ENCODE measurements around the gene GPR37.
A peak's percentile ranks its signal among the peaks of the same experiment; 100 is the strongest.

Gene GPR37

GRCh38 chr7:124765401-124766352 is at the start of gene GPR37:
Gene GPR37, minus strand, starts transcription at chr7:124765792. Its CDS starts 816 bp downstream, at chr7:124764976.
- no peaks in the 10 kb centered on the region for H3K36me3 ChIP-seq (ENCODE audit: control insufficient read depth, insufficient read depth, low read length)
- no peak for TF ChIP-seq CTCF (IDR thresholded peaks at IDR 0.05; ENCODE audit: insufficient read depth, low read length, poor library complexity, severe bottlenecking)
- DNase-seq (ENCODE audit: extremely low read depth, insufficient read length), result peak; percentile 44
- H3K27me3 ChIP-seq (replicated peaks; ENCODE audit: control insufficient read depth, insufficient read depth, low read length), result peaks cover 2% of the 10 kb centered on the region
- peak within 1 kb of the TSS; percentile 64 for H3K4me3 ChIP-seq (replicated peaks; ENCODE audit: low read depth, low read length)

GRCh38 chr7:124813994-124814798 is 48.6 kb upstream of the GPR37 start:
- TF ChIP-seq CTCF (IDR thresholded peaks at IDR 0.05; ENCODE audit: insufficient read depth, low read length, poor library complexity, severe bottlenecking), result no peak
- H3K27me3 ChIP-seq (replicated peaks; ENCODE audit: control insufficient read depth, insufficient read depth, low read length), result no peaks in the 10 kb centered on the region
- DNase-seq (ENCODE audit: extremely low read depth, insufficient read length), result no peak

GRCh38 chr7:124812764-124813163 is 47.2 kb upstream of the GPR37 start:
- Histone ChIP-seq H3K4me3 (replicated peaks; ENCODE audit: low read depth, low read length) (no peak overlapping the region), H3K27me3 (replicated peaks; ENCODE audit: control insufficient read depth, insufficient read depth, low read length) (no peaks in the 10 kb centered on the region), H3K36me3 (ENCODE audit: control insufficient read depth, insufficient read depth, low read length) (no peaks in the 10 kb centered on the region)
- no peak for DNase-seq (ENCODE audit: extremely low read depth, insufficient read length)
- TF ChIP-seq CTCF (IDR thresholded peaks at IDR 0.05; ENCODE audit: insufficient read depth, low read length, poor library complexity, severe bottlenecking), result no peak

More at GRCh38 chr7:124813994-124814798, 48.6 kb upstream of the GPR37 start:
- Histone ChIP-seq H3K36me3 (ENCODE audit: control insufficient read depth, insufficient read depth, low read length) (no peaks in the 10 kb centered on the region), H3K4me3 (replicated peaks; ENCODE audit: low read depth, low read length) (no peak overlapping the region)

- no peak for TF ChIP-seq CTCF (IDR thresholded peaks at IDR 0.05; ENCODE audit: insufficient read depth, low read length, poor library complexity, severe bottlenecking)
- DNase-seq (ENCODE audit: extremely low read depth, insufficient read length), result no peak
- Histone ChIP-seq H3K36me3 (ENCODE audit: control insufficient read depth, insufficient read depth, low read length) (no peaks in the 10 kb centered on the region), H3K4me3 (replicated peaks; ENCODE audit: low read depth, low read length) (no peak overlapping the region), H3K27me3 (replicated peaks; ENCODE audit: control insufficient read depth, insufficient read depth, low read length) (no peaks in the 10 kb centered on the region)
Measured at GRCh38 chr7:124811341-124811740, 45.7 kb upstream of the GPR37 start.

GRCh38 chr7:124810605-124811004 is 45.0 kb upstream of the GPR37 start:
- H3K27me3 ChIP-seq (replicated peaks; ENCODE audit: control insufficient read depth, insufficient read depth, low read length), result no peaks in the 10 kb centered on the region
- H3K4me3 ChIP-seq (replicated peaks; ENCODE audit: low read depth, low read length), result no peak overlapping the region
- DNase-seq (ENCODE audit: extremely low read depth, insufficient read length), result no peak
- no peak for TF ChIP-seq CTCF (IDR thresholded peaks at IDR 0.05; ENCODE audit: insufficient read depth, low read length, poor library complexity, severe bottlenecking)
- H3K36me3 ChIP-seq (ENCODE audit: control insufficient read depth, insufficient read depth, low read length), result no peaks in the 10 kb centered on the region
